ENCODE results near the gene REPS2. TPM values are rescaled to one million over a fixed set of nuclear protein-coding genes. Genes with fewer than 3 reads are reported as not detected.

REPS2 gene
- total and polyA plus RNA-seq, 9 of the 15 experiments (the other 6 are each of a cell fraction or from before 2014, with no cell fraction given) = 0.01 to 0.07 (median 0.01) TPM; not detected in 3

DNA sequence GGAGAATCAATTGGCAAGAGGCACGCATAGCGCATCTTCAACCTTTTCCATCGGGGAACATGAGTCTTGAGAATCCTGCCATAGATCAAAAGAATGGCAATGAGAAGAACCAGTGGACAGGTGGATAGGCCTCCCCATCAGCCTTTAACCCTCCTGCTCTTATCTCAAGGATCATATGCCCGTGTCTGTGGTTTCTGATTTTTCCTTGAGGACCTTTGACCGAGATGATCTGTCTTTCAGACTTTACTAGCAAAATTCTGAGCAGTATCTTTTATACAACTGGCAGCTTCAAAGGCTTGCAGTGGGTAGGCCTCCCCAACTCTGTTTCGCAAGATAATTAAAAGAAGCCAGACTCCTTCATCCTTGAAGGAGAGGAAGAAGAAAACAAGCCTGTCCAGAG is 174.4 kb downstream of the REPS2 start (continued):
- no peak for TF ChIP-seq E2F8 (IDR thresholded peaks at IDR 0.05; ENCODE audit: low read depth, partially characterized antibody)
- TF ChIP-seq KAT8 (IDR thresholded peaks at IDR 0.05; ENCODE audit: low read depth) = no peak
- TF ChIP-seq ZNF134 (CRISPR knock-in tag; conservative IDR thresholded peaks at IDR 0.05) = no peak
- TF ChIP-seq HDAC8 (tag; IDR thresholded peaks at IDR 0.05) = no peak
- TF ChIP-seq, protein P1, sequence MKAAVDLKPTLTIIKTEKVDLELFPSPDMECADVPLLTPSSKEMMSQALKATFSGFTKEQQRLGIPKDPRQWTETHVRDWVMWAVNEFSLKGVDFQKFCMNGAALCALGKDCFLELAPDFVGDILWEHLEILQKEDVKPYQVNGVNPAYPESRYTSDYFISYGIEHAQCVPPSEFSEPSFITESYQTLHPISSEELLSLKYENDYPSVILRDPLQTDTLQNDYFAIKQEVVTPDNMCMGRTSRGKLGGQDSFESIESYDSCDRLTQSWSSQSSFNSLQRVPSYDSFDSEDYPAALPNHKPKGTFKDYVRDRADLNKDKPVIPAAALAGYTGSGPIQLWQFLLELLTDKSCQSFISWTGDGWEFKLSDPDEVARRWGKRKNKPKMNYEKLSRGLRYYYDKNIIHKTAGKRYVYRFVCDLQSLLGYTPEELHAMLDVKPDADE (conservative IDR thresholded peaks at IDR 0.05; ENCODE audit: control insufficient read depth, low read depth, low read length) = no peak
- no peak for TF ChIP-seq HIVEP1 (CRISPR knock-in tag; IDR thresholded peaks at IDR 0.05)
- TF ChIP-seq HDAC6 (IDR thresholded peaks at IDR 0.05; ENCODE audit: low read depth, low read length) = no peak
- no peak for TF ChIP-seq STAT6 (CRISPR knock-in tag; IDR thresholded peaks at IDR 0.05)
- no peak for TF ChIP-seq CCNT2 (IDR thresholded peaks at IDR 0.05; ENCODE audit: borderline replicate concordance, extremely low read depth, insufficient read length, low read depth, low read length)
